ENCODE data around the gene ZNF683. TPM values are rescaled to one million over a fixed set of nuclear protein-coding genes. Genes with fewer than 3 reads are reported as not detected.
A peak's percentile ranks its signal among the peaks of the same experiment; 100 is the strongest.

Gene ZNF683
- total RNA-seq, 2 experiments from 2014 or later: 0.69 to 1.3 TPM

GRCh38 chr1:26317146-26317545, 55.4 kb downstream of the ZNF683 start:
- no peak for TF ChIP-seq CTCF (IDR thresholded peaks at IDR 0.05)
- Mint-ChIP-seq H3K27me3 (no peaks in the 10 kb centered on the region), H3K4me3 (peak overlapping the region; percentile 93), H3K36me3 (ENCODE audit: low read depth) (peaks cover 31% of the 10 kb centered on the region), H3K4me1 (ENCODE audit: low read depth) (peaks cover 56% of the 10 kb centered on the region), H3K27ac (peak overlapping the region; percentile 89), H3K9me3 (no peaks in the 10 kb centered on the region)
- POLR2A ChIA-PET: interaction anchor here (1.5 to 11.3 kb wide), 3 partner anchors 10 to 34 kb away, joined by 4 to 284 read pairs (median 52); partner anchors contain the start of genes SH3BGRL3 and UBXN11
- ATAC-seq (no peak), DNase-seq (no peak)
- CTCF ChIA-PET: interaction anchor here (1.5 to 15.0 kb wide), 5 partner anchors 9 to 82 kb away, joined by 5 to 282 read pairs (median 45); partner anchors contain the start of genes CEP85, SH3BGRL3 and UBXN11
- intact Hi-C loops (cut with micrococcal nuclease): loop anchor here (5.0 kb wide), 1 partner anchor 55 kb away; the partner anchor contains the start of gene ZNF683

GRCh38 chr1:26315874-26316850, 56.4 kb downstream of the ZNF683 start:
- intact Hi-C loops (cut with micrococcal nuclease): loop anchor here (5.0 kb wide), 1 partner anchor 56 kb away; the partner anchor contains the start of gene ZNF683
- no peaks in the 10 kb centered on the region for H3K9me3 Mint-ChIP-seq
- DNase-seq (no peak), ATAC-seq (no peak)
- POLR2A ChIA-PET: interaction anchor here (1.5 to 11.3 kb wide), 3 partner anchors 9 to 33 kb away, joined by 6 to 284 read pairs (median 52); partner anchors contain the start of genes SH3BGRL3 and UBXN11
- H3K4me3 Mint-ChIP-seq: no peak overlapping the region
- CTCF ChIA-PET: interaction anchor here (0.9 to 15.0 kb wide), 4 partner anchors 9 to 38 kb away, joined by 3 to 282 read pairs (median 120); partner anchors contain the start of genes SH3BGRL3 and UBXN11
- TF ChIP-seq CTCF (IDR thresholded peaks at IDR 0.05): no peak
- H3K4me1 Mint-ChIP-seq (ENCODE audit: low read depth): peaks cover 48% of the 10 kb centered on the region
- peak overlapping the region; percentile 74 for H3K27ac Mint-ChIP-seq
- peaks cover 23% of the 10 kb centered on the region for H3K36me3 Mint-ChIP-seq (ENCODE audit: low read depth)
- no peaks in the 10 kb centered on the region for H3K27me3 Mint-ChIP-seq

- no peaks in the 10 kb centered on the region for H3K27me3 Mint-ChIP-seq
- peaks cover 14% of the 10 kb centered on the region for H3K36me3 Mint-ChIP-seq (ENCODE audit: low read depth)
- intact Hi-C loops (cut with micrococcal nuclease): no loop called here
- no peak overlapping the region for H3K27ac Mint-ChIP-seq
- no peak overlapping the region for H3K4me3 Mint-ChIP-seq
- ChIA-PET CTCF (interaction anchor here (1.0 to 15.0 kb wide), 8 partner anchors 26 to 169 kb away, joined by 3 to 282 read pairs (median 6); partner anchors contain the start of genes CEP85 and SH3BGRL3), POLR2A (interaction anchor here (1.0 to 11.3 kb wide), 5 partner anchors 8 to 157 kb away, joined by 3 to 284 read pairs (median 6); partner anchors contain the start of genes SH3BGRL3 and UBXN11)
- peaks cover 35% of the 10 kb centered on the region for H3K4me1 Mint-ChIP-seq (ENCODE audit: low read depth)
- ATAC-seq (no peak), DNase-seq (no peak)
- TF ChIP-seq CTCF (IDR thresholded peaks at IDR 0.05): no peak
- H3K9me3 Mint-ChIP-seq: no peaks in the 10 kb centered on the region
Measured at GRCh38 chr1:26314501-26314900, 58.0 kb downstream of the ZNF683 start.

Other genes with a start within 250 kb of the ZNF683 start
- gene FAM110D, start 213.7 kb downstream of the ZNF683 start, total RNA-seq: not detected
- gene C1orf232, start 203.8 kb downstream of the ZNF683 start, total RNA-seq: not detected
- 10 to 100 TPM; 40.9 to 41.1 TPM for gene ZNF593, start 202.8 kb downstream of the ZNF683 start, total RNA-seq
- not detected for gene ZNF593OS, start 200.9 kb downstream of the ZNF683 start, total RNA-seq
- gene CNKSR1, start 195.3 kb downstream of the ZNF683 start, total RNA-seq: 1 to 10 TPM; 1.2 to 1.4 TPM
- gene CATSPER4, start 182.1 kb downstream of the ZNF683 start, total RNA-seq: not detected
- gene CEP85, start 138.6 kb downstream of the ZNF683 start, total RNA-seq: 10 to 100 TPM; 32.8 to 33.7 TPM
- gene SH3BGRL3, start 92.7 kb downstream of the ZNF683 start, total RNA-seq: 100 to 1,000 TPM; 309 to 316 TPM
- gene UBXN11, start 66.1 kb downstream of the ZNF683 start, total RNA-seq: 10 to 100 TPM; 24.9 to 26.0 TPM
- 100 to 1,000 TPM; 324 to 344 TPM for gene CD52, start 54.8 kb downstream of the ZNF683 start, total RNA-seq
- 1 to 10 TPM; 4.5 to 6.4 TPM for gene CRYBG2, start 18.6 kb downstream of the ZNF683 start, total RNA-seq
- gene LIN28A, start 38.1 kb upstream of the ZNF683 start, total RNA-seq: not detected
- 10 to 100 TPM; 33.3 to 36.9 TPM for gene DHDDS, start 59.6 kb upstream of the ZNF683 start, total RNA-seq
- gene HMGN2, start 99.7 kb upstream of the ZNF683 start, total RNA-seq: 100 to 1,000 TPM; 837 to 872 TPM
- 100 to 1,000 TPM; 139 TPM for gene RPS6KA1, start 157.0 kb upstream of the ZNF683 start, total RNA-seq

All from activated CD8-positive, alpha-beta T cell treated with anti-CD3 and anti-CD28 coated beads for 36 hours (primary cell).